NCI-H1436 treated with DMSO at 0.1 percent for 48 hours (cell line): ENCODE measurements around the gene IQCF5.
"Not testable (repeated sequence)": the region's sequence is repeated elsewhere in the genome, so short reads cannot be mapped to it uniquely, and the experiment has no call there.

Experiments
- DNase-seq: peaks from one replicate; lab custom pipeline; 2025; lab: John Stamatoyannopoulos, UW

IQCF5 gene

GRCh38 chr3:51868896-51869295 lies 6.5 kb downstream of the IQCF5 start:
- DNase-seq, result not testable (repeated sequence)

GRCh38 chr3:51862886-51863285 lies 12.5 kb downstream of the IQCF5 start:
- DNase-seq, result no peak

GRCh38 chr3:51860703-51861665 lies 14.4 kb downstream of the IQCF5 start, which contains the start of gene IQCF2:
TSS of gene IQCF2 (plus strand) at chr3:51861615. CDS start at chr3:51861667, 52 bp downstream.
- DNase-seq, result no peak

DNA sequence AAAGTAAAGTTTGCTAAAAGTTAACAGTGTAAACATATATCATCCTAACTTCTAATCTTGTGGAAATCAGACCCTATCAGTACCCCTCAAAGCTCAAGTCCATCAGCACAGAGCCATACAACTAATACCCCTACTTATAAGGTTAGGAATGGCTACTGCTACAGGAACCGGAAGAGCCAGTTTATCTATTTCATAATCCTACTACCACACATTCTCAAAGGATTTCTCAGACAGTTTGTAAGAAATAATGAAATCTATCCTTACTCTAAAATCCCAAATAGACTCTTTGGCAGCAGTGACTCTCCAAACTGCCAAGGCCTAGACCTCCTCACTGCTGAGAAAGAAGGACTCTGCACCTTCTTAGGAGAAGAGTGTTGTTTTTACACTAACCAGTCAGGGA lies 20.0 kb downstream of the IQCF5 start:
- DNase-seq, result not testable (repeated sequence)

GRCh38 chr3:51845129-51845528 lies 30.3 kb downstream of the IQCF5 start:
- DNase-seq, result no peak

DNA sequence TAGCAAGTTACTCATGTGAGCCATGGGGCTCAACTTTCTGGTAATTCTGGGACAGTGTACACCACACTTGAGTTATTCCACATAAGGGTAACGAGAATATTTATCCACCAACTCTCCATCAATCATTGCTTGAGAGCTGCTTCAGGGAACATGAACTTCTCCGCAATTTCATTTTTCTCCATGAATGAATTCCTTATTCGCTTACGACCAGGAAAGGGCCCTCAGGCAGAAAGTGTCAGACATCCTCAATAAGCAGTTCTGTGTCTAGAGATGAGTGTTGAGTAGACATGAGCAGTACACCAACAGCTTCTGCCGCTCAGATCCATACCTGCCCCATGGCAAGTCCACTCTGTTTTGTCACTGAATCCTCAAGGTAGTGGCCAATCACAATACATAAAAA lies 38.8 kb downstream of the IQCF5 start:
- no peak for DNase-seq

DNA sequence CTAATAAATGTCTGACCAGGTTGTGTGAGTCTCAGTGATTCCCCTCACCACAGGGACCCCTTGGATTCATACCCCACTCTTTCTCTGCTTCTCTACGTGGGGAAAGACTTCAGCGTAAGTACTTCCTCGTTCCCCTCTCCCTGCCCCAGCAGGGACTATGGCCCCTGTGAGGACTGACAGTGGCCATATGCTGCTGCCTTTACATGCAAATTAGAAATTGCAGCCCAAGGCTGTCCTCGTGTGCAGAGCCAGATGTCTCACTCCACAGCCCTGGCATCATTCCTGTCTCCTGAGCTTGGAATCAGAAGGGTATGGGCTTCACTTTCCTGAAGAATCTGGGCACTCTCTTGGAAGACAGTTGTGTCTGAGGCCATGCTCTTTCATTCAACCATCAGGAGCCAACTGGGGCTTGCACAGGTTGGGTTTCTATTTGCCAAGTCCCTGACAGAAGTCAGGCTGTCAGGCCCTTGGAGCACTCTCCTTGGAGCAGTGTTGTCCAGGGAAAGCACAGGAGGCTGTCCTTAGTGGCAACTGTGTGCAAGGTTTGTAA lies 44.5 kb downstream of the IQCF5 start:
- no peak for DNase-seq

- no peak for DNase-seq
Measured at GRCh38 chr3:51830345-51830744, 45.1 kb downstream of the IQCF5 start.

GRCh38 chr3:51828297-51828696 lies 47.1 kb downstream of the IQCF5 start:
- DNase-seq, result no peak
